Lower lobe of right lung (tissue), 2 donors: ENCODE results near the gene UBA1. TPM values are rescaled to one million over a fixed set of nuclear protein-coding genes. Genes with fewer than 3 reads are reported as not detected.
A peak's percentile ranks its signal among the peaks of the same experiment; 100 is the strongest.

ENCODE experiments used
- ATAC-seq, 2 donors: fragments of 200-7000 bp; cut with Tn5 transposase; one replicate each; pipeline ENCODE4 v1.9.1; 2020 to 2022; ENCODE audit warnings: mild to moderate bottlenecking in 2 of 2, moderate library complexity in 2 of 2
- DNase-seq: peaks from one replicate; pipeline ENCODE4 v3.0.0-alpha.2; 2020
- H3K27ac ChIP-seq: fragments of 200-600 bp; one replicate; pipeline ENCODE4 v1.8.0; 2022
- H3K27me3 ChIP-seq: fragments of 200-600 bp; one replicate; pipeline ENCODE4 v1.8.0; 2022; ENCODE audit warnings: low read depth
- H3K36me3 ChIP-seq: fragments of 200-600 bp; one replicate; pipeline ENCODE4 v1.8.0; 2022; ENCODE audit warnings: mild to moderate bottlenecking
- H3K4me1 ChIP-seq: fragments of 200-600 bp; one replicate; pipeline ENCODE4 v1.8.0; 2022
- H3K4me3 ChIP-seq: fragments of 200-600 bp; one replicate; pipeline ENCODE4 v1.8.0; 2022; ENCODE audit warnings: mild to moderate bottlenecking
- H3K9me3 ChIP-seq: fragments of 200-600 bp; one replicate; pipeline ENCODE4 v1.8.0; 2022
- CTCF ChIP-seq: fragments of 200-600 bp; IDR thresholded peaks from one replicate; pipeline ENCODE4 v1.8.0; 2022; ENCODE audit warnings: antibody characterized with exemption, mild to moderate bottlenecking
- intact Hi-C: fragments of 100-400 bp; cut with DNase I; formaldehyde crosslinking; loops from one replicate; pipeline ENCODE4 v1.11.0; 2022
- long read RNA-seq: library from polyadenylated mRNA; unstranded; transcript quantifications from one replicate; pipeline ENCODE4 v2.0.0, GENCODE V29; 2021
- total RNA-seq: library from RNA; stranded (reverse); fragmentation: NEBNext Ultra II Directional; extraction: Animal tissue kit (Norgen Biotek cat#: 25700); gene quantifications from one replicate; pipeline ENCODE4 v1.2.1, GENCODE V29; 2021
- donor health status: DM: no; HTN: yes; CAD: no; lungs with severe emphysema.

UBA1 gene
- total RNA-seq: 152 TPM
- long read RNA-seq, transcript UBA1-203 (26 exons, 3,466 nt): minor isoform, 12 of 186 reads
- long read RNA-seq, transcript UBA1-201 (26 exons, 3,559 nt): major isoform, 70 of 186 reads
- long read RNA-seq, partial matches to known transcripts: 88 of 186 reads
- long read RNA-seq, other reads (novel, unspliced or antisense): 15 of 186 reads

- DNase-seq: peak; percentile 93
- intact Hi-C loops: no loop called here
- peak; percentile 95 for ATAC-seq
- peak; percentile 62 for TF ChIP-seq CTCF
- peak within 1 kb of the TSS; percentile 71 for H3K4me3 ChIP-seq
- no peaks in the 10 kb centered on the region for H3K9me3 ChIP-seq
- H3K27me3 ChIP-seq: no peaks in the 10 kb centered on the region
- H3K36me3 ChIP-seq: peaks cover 8% of the 10 kb centered on the region
- peaks cover 34% of the 10 kb centered on the region for H3K4me1 ChIP-seq
- H3K27ac ChIP-seq: peak within 1 kb of the TSS; percentile 93
Observed at GRCh38 chrX:47193475-47194193, at the start of gene UBA1. UBA1 (plus strand) TSS chrX:47193829; CDS start chrX:47198803, 4,974 bp downstream.

DNA sequence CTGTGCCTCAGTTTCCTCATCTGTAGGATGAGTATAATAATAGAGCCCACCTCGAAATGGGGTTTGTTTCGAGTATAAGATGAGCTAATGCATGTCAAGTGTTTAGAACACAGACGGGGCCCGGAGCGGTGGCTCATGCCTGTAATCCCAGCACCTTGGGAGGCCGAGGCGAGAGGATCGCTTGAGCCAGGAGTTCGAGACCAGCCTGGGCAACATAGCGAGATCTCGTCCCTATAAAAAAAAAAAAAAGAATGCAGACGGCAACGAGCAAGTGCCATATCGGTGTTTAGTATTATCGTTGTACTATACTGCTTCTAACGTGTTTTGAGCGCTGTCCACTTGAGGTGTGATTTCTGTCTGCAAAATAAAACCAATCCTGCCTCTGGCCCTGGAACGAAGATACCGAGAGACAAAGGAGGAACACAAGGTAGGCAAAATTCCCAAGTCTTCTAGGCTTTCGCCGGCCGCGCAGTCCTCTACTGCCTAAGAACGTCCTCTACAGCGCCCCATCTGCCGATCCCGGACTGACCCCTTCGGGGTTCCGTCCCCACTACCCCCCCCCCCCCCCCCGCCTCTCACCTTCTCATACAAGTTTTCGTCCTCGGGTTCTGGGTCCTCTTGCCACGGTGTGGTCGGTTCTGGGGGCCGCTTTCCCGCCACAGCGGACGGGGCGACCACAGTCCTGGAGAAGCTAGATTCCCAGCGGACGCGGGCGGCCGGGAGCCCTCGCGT is 49.6 kb upstream of the UBA1 start:
- Histone ChIP-seq H3K4me1 (peaks cover 7% of the 10 kb centered on the region), H3K4me3 (peak overlapping the region; percentile 56), H3K27ac (peak overlapping the region; percentile 87), H3K36me3 (peaks cover 18% of the 10 kb centered on the region), H3K27me3 (no peaks in the 10 kb centered on the region), H3K9me3 (no peaks in the 10 kb centered on the region)
- TF ChIP-seq CTCF: no peak
- ATAC-seq (peak; percentile 52 to 60), DNase-seq (peak; percentile 51)
- intact Hi-C loops: no loop called here

GRCh38 chrX:47144626-47145394 is 48.8 kb upstream of the UBA1 start, which contains the start of the genes NDUFB11 and RBM10:
NDUFB11 (minus strand) TSS chrX:47144702; CDS start chrX:47144679, 23 bp downstream.
RBM10 (plus strand) TSS chrX:47145221; CDS start chrX:47147482, 2,261 bp downstream.
- DNase-seq: peak; percentile 96
- peak; percentile 71 for TF ChIP-seq CTCF

GRCh38 chrX:47145395-47146120 is 48.1 kb upstream of the UBA1 start:
- Histone ChIP-seq H3K27ac (peak overlapping the region; percentile 87), H3K9me3 (no peaks in the 10 kb centered on the region), H3K27me3 (no peaks in the 10 kb centered on the region), H3K36me3 (peaks cover 23% of the 10 kb centered on the region), H3K4me3 (peak overlapping the region; percentile 56), H3K4me1 (peaks cover 7% of the 10 kb centered on the region)
- intact Hi-C loops: no loop called here
- DNase-seq (no peak), ATAC-seq (peak; percentile 40 to 52)
- TF ChIP-seq CTCF: no peak

More at GRCh38 chrX:47144626-47145394, 48.8 kb upstream of the UBA1 start, which contains the start of the genes NDUFB11 and RBM10:
- Histone ChIP-seq H3K27ac (peak within 1 kb of the TSS; percentile 87), H3K9me3 (no peaks in the 10 kb centered on the region), H3K4me3 (peak within 1 kb of the TSS; percentile 56), H3K36me3 (peaks cover 18% of the 10 kb centered on the region), H3K4me1 (peaks cover 7% of the 10 kb centered on the region), H3K27me3 (no peaks in the 10 kb centered on the region)
- ATAC-seq: peak; percentile 98 to 99
- intact Hi-C loops: no loop called here
